ENCODE data around the gene STUM.

DNA sequence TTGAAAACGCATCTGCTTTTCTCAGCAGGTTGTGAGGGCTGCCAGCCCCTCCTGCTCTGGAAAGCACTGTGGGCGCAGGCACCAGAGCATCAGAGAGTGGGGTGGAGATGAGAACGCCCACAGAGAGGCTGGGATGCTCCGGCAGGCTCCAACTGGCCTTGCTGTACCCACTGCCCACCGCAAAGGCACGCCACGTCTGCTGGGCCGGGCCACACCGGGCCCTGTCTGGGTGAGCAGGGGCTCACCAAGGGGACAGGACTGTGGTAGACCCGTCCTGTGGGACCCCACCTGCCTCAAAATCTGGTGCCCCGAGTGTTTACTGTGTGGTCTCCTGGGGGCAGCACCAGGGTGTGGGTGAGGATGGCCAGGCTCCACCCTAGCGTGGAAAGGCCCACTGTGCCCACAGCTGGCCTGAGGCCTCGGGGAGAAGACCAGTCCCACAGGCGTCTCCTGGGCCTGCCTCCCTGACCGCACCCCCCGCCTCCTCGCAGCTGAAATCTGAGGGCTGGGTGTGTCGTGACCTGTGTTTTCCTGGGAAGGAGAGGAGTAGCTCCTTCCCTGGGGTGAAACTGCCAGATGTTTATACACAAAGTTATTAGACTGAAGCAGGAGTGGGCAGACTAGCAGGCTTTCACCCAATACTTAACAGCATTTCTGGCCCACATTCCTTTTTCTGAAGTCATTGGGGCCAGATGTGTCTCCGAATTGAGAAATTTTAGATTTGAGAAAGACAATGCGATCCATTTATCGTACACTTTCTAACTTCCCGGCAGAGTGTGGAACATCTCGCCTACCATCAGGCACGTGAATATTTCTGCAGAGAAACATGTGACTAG, 53.8 kb downstream of the STUM start:
- TF ChIP-seq, protein P1, sequence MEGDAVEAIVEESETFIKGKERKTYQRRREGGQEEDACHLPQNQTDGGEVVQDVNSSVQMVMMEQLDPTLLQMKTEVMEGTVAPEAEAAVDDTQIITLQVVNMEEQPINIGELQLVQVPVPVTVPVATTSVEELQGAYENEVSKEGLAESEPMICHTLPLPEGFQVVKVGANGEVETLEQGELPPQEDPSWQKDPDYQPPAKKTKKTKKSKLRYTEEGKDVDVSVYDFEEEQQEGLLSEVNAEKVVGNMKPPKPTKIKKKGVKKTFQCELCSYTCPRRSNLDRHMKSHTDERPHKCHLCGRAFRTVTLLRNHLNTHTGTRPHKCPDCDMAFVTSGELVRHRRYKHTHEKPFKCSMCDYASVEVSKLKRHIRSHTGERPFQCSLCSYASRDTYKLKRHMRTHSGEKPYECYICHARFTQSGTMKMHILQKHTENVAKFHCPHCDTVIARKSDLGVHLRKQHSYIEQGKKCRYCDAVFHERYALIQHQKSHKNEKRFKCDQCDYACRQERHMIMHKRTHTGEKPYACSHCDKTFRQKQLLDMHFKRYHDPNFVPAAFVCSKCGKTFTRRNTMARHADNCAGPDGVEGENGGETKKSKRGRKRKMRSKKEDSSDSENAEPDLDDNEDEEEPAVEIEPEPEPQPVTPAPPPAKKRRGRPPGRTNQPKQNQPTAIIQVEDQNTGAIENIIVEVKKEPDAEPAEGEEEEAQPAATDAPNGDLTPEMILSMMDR (IDR thresholded peaks at IDR 0.05): no peak
- no peak for TF ChIP-seq POLR2A (IDR thresholded peaks at IDR 0.05)
